Activated CD4-positive, alpha-beta memory T cell treated with anti-CD3 and anti-CD28 coated beads, Interleukin-2, amount 10 ng/mL, durations not matched to agents 7 days and 5 days (primary cell): Measurements from ENCODE around the gene ABTB1. TPM values are rescaled to one million over a fixed set of nuclear protein-coding genes. Genes with fewer than 3 reads are reported as not detected.
"Not testable (repeated sequence)": the region's sequence is repeated elsewhere in the genome, so short reads cannot be mapped to it uniquely, and the experiment has no call there.

ENCODE experiments used
- CTCF ChIA-PET: fragments of 350-600 bp; sonication (Branson Sonifier 250); formaldehyde crosslinking; loops from one replicate; lab custom pipeline; 2021; ENCODE audit warnings: antibody characterized with exemption, inconsistent platforms; lab: Charles Lee
- POLR2A ChIA-PET: fragments of 350-600 bp; sonication (Branson Sonifier 250); formaldehyde crosslinking; loops from one replicate; lab custom pipeline; 2021; ENCODE audit warnings: antibody characterized with exemption; lab: Charles Lee
- DNase-seq: peaks from one replicate; pipeline ENCODE4 v3.0.0-alpha.2; 2020
- H3K27ac Mint-ChIP-seq: one replicate; pipeline ENCODE4 v1.8.0; 2021; ENCODE audit warnings: mild to moderate bottlenecking, mixed read lengths
- H3K27me3 Mint-ChIP-seq: one replicate; pipeline ENCODE4 v1.8.0; 2021; ENCODE audit warnings: mixed read lengths
- H3K36me3 Mint-ChIP-seq: one replicate; pipeline ENCODE4 v1.8.0; 2021; ENCODE audit warnings: low read depth, mixed read lengths
- H3K4me1 Mint-ChIP-seq: one replicate; pipeline ENCODE4 v1.8.0; 2021; ENCODE audit warnings: mixed read lengths
- H3K4me3 Mint-ChIP-seq: one replicate; pipeline ENCODE4 v1.8.0; 2021; ENCODE audit warnings: mild to moderate bottlenecking, mixed read lengths
- H3K9me3 Mint-ChIP-seq: one replicate; pipeline ENCODE4 v1.8.0; 2021; ENCODE audit warnings: mixed read lengths
- total RNA-seq, 2 experiments: library from RNA; stranded (reverse); gene quantifications; one replicate each; pipeline ENCODE4 v1.2.3, GENCODE V29; 2021

ABTB1 gene
- total RNA-seq, 2 experiments from 2014 or later, result 34.3 to 38.8 TPM

GRCh38 chr3:127676921-127677351 is 4.2 kb downstream of the ABTB1 start:
- H3K4me3 Mint-ChIP-seq, result no peak overlapping the region
- DNase-seq, result no peak
- H3K36me3 Mint-ChIP-seq, result peaks cover under 1% of the 10 kb centered on the region
- H3K27ac Mint-ChIP-seq, result no peak overlapping the region
- ChIA-PET POLR2A (no interaction called here), CTCF (no interaction called here)
- H3K27me3 Mint-ChIP-seq, result no peaks in the 10 kb centered on the region
- H3K9me3 Mint-ChIP-seq, result no peaks in the 10 kb centered on the region
- peaks cover 22% of the 10 kb centered on the region for H3K4me1 Mint-ChIP-seq

GRCh38 chr3:127677541-127678314 is 5.0 kb downstream of the ABTB1 start:
- Mint-ChIP-seq H3K4me1 (peaks cover 22% of the 10 kb centered on the region), H3K9me3 (no peaks in the 10 kb centered on the region), H3K27me3 (no peaks in the 10 kb centered on the region), H3K4me3 (no peak overlapping the region), H3K36me3 (no peaks in the 10 kb centered on the region), H3K27ac (no peak overlapping the region)
- no peak for DNase-seq
- CTCF ChIA-PET, result interaction anchor here (1.7 to 2.1 kb wide), 2 partner anchors 18 to 103 kb away, joined by 6 read pairs; no protein-coding TSS in a partner anchor
- POLR2A ChIA-PET, result interaction anchor here (1.1 kb wide), 1 partner anchor 80 kb away, joined by 4 read pairs; the partner anchor contains the start of gene MCM2

- POLR2A ChIA-PET, result interaction anchor here (1.1 kb wide), 1 partner anchor 80 kb away, joined by 4 read pairs; the partner anchor contains the start of gene MCM2
- H3K4me3 Mint-ChIP-seq, result no peak overlapping the region
- H3K27ac Mint-ChIP-seq, result no peak overlapping the region
- H3K36me3 Mint-ChIP-seq, result no peaks in the 10 kb centered on the region
- CTCF ChIA-PET, result interaction anchor here (1.7 to 2.1 kb wide), 2 partner anchors 17 to 103 kb away, joined by 6 read pairs; no protein-coding TSS in a partner anchor
- H3K4me1 Mint-ChIP-seq, result peaks cover 22% of the 10 kb centered on the region
- DNase-seq, result no peak
- no peaks in the 10 kb centered on the region for H3K9me3 Mint-ChIP-seq
- H3K27me3 Mint-ChIP-seq, result no peaks in the 10 kb centered on the region
Observed at GRCh38 chr3:127678315-127678599, 5.5 kb downstream of the ABTB1 start.

GRCh38 chr3:127678611-127679533 is 6.1 kb downstream of the ABTB1 start:
- Mint-ChIP-seq H3K36me3 (no peaks in the 10 kb centered on the region), H3K9me3 (no peaks in the 10 kb centered on the region), H3K4me1 (peaks cover 17% of the 10 kb centered on the region), H3K27ac (no peak overlapping the region), H3K4me3 (no peak overlapping the region), H3K27me3 (peaks cover under 1% of the 10 kb centered on the region)
- ChIA-PET POLR2A (interaction anchor here (1.1 kb wide), 1 partner anchor 81 kb away, joined by 4 read pairs; the partner anchor contains the start of gene MCM2), CTCF (interaction anchor here (0.6 to 2.1 kb wide), 3 partner anchors 16 to 130 kb away, joined by 3 to 6 read pairs (median 6); no protein-coding TSS in a partner anchor)
- no peak for DNase-seq

GRCh38 chr3:127679534-127680145 is 6.9 kb downstream of the ABTB1 start:
- Mint-ChIP-seq H3K4me3 (no peak overlapping the region), H3K27me3 (peaks cover 1% of the 10 kb centered on the region), H3K4me1 (peaks cover 10% of the 10 kb centered on the region), H3K36me3 (no peaks in the 10 kb centered on the region), H3K27ac (no peak overlapping the region), H3K9me3 (no peaks in the 10 kb centered on the region)
- POLR2A ChIA-PET, result no interaction called here
- CTCF ChIA-PET, result interaction anchor here (1.7 to 2.1 kb wide), 2 partner anchors 16 to 105 kb away, joined by 6 read pairs; no protein-coding TSS in a partner anchor
- DNase-seq, result peak; percentile 11

GRCh38 chr3:127680146-127680661 is 7.5 kb downstream of the ABTB1 start:
- peak; percentile 3 for DNase-seq
- CTCF ChIA-PET, result interaction anchor here (2.1 kb wide), 1 partner anchor 15 kb away, joined by 6 read pairs; no protein-coding TSS in a partner anchor
- H3K36me3 Mint-ChIP-seq, result no peaks in the 10 kb centered on the region
- H3K27me3 Mint-ChIP-seq, result peaks cover 1% of the 10 kb centered on the region
- no peaks in the 10 kb centered on the region for H3K9me3 Mint-ChIP-seq
- H3K4me3 Mint-ChIP-seq, result no peak overlapping the region
- no peak overlapping the region for H3K27ac Mint-ChIP-seq
- H3K4me1 Mint-ChIP-seq, result peaks cover 6% of the 10 kb centered on the region
- POLR2A ChIA-PET, result no interaction called here

GRCh38 chr3:127680798-127681221 is 8.1 kb downstream of the ABTB1 start:
- CTCF ChIA-PET, result no interaction called here

GRCh38 chr3:127682175-127682554 is 9.4 kb downstream of the ABTB1 start:
- H3K27me3 Mint-ChIP-seq, H3K9me3 Mint-ChIP-seq, H3K4me1 Mint-ChIP-seq, H3K36me3 Mint-ChIP-seq, H3K4me3 Mint-ChIP-seq, POLR2A ChIA-PET, H3K27ac Mint-ChIP-seq: not testable (repeated sequence)
- CTCF ChIA-PET, result interaction anchor here (1.7 kb wide), 1 partner anchor 12 kb away, joined by 5 read pairs; no protein-coding TSS in a partner anchor
- peak; percentile 10 for DNase-seq

More at GRCh38 chr3:127680798-127681221, 8.1 kb downstream of the ABTB1 start:
- POLR2A ChIA-PET, result interaction anchor here (1.0 kb wide), 1 partner anchor 22 kb away, joined by 3 read pairs; no protein-coding TSS in a partner anchor
- DNase-seq, result peak; percentile 14
- no peaks in the 10 kb centered on the region for H3K36me3 Mint-ChIP-seq
- peaks cover 1% of the 10 kb centered on the region for H3K27me3 Mint-ChIP-seq
- no peak overlapping the region for H3K27ac Mint-ChIP-seq
- H3K9me3 Mint-ChIP-seq, result no peaks in the 10 kb centered on the region
- no peak overlapping the region for H3K4me3 Mint-ChIP-seq
- peaks cover 3% of the 10 kb centered on the region for H3K4me1 Mint-ChIP-seq

GRCh38 chr3:127682561-127682960 is 9.8 kb downstream of the ABTB1 start:
- Mint-ChIP-seq H3K36me3 (no peaks in the 10 kb centered on the region), H3K9me3 (no peaks in the 10 kb centered on the region), H3K27me3 (peaks cover 1% of the 10 kb centered on the region), H3K4me3 (no peak overlapping the region), H3K27ac (no peak overlapping the region), H3K4me1 (no peaks in the 10 kb centered on the region)
- peak; percentile 9 for DNase-seq
- CTCF ChIA-PET, result interaction anchor here (1.3 to 1.7 kb wide), 2 partner anchors 12 to 108 kb away, joined by 4 to 5 read pairs; no protein-coding TSS in a partner anchor
- POLR2A ChIA-PET, result no interaction called here

GRCh38 chr3:127684871-127685707 is 12.3 kb downstream of the ABTB1 start:
- no peak overlapping the region for H3K27ac Mint-ChIP-seq

GRCh38 chr3:127685708-127686511 is 13.2 kb downstream of the ABTB1 start:
- ChIA-PET POLR2A (no interaction called here), CTCF (no interaction called here)
- Mint-ChIP-seq H3K27me3 (peaks cover 1% of the 10 kb centered on the region), H3K36me3 (no peaks in the 10 kb centered on the region), H3K9me3 (no peaks in the 10 kb centered on the region), H3K27ac (no peak overlapping the region), H3K4me3 (no peak overlapping the region), H3K4me1 (no peaks in the 10 kb centered on the region)
- no peak for DNase-seq

More at GRCh38 chr3:127684871-127685707, 12.3 kb downstream of the ABTB1 start:
- DNase-seq, result no peak
- no peak overlapping the region for H3K4me3 Mint-ChIP-seq
- peaks cover 1% of the 10 kb centered on the region for H3K27me3 Mint-ChIP-seq
- no peaks in the 10 kb centered on the region for H3K9me3 Mint-ChIP-seq
- H3K4me1 Mint-ChIP-seq, result no peaks in the 10 kb centered on the region
- POLR2A ChIA-PET, result no interaction called here
- CTCF ChIA-PET, result no interaction called here
- H3K36me3 Mint-ChIP-seq, result no peaks in the 10 kb centered on the region
